HCT116 (cell line): ENCODE measurements around the gene KIFC1. TPM values are rescaled to one million over a fixed set of nuclear protein-coding genes. Genes with fewer than 3 reads are reported as not detected.

ENCODE experiments used
- ATAC-seq: fragments of 200-7000 bp; cut with Tn5 transposase; 2 replicates; pipeline ENCODE4 v1.9.1; 2020; ENCODE audit warnings: mild to moderate bottlenecking, moderate library complexity
- BruUV-seq: library from RNA; stranded (reverse); fragments of 400-500 nt; replicated peaks from 2 replicates; lab custom pipeline; 2021; lab: Mats Ljungman, UMichigan
- CTCF ChIA-PET: fragments of 300-600 bp; sonication (Branson Sonifier 250); formaldehyde crosslinking; loops from one replicate; lab custom pipeline; 2021; ENCODE audit warnings: antibody characterized with exemption; lab: Charles Lee
- POLR2A ChIA-PET: fragments of 300-600, 350-600 bp; sonication (Branson Sonifier 250); formaldehyde crosslinking; loops from one replicate; lab custom pipeline; 2021; ENCODE audit warnings: antibody characterized with exemption; lab: Charles Lee
- RAD21 ChIA-PET, 2 experiments: fragments of 300-600 bp; sonication (Branson Sonifier 250); formaldehyde crosslinking; loops; one replicate each; lab custom pipeline; 2023; ENCODE audit warnings: low total read pairs in 2 of 2; ENCODE audit not compliant: uncharacterized antibody in 2 of 2, unreplicated experiment in 2 of 2, low non-redundant PET in 1 of 2; lab: Charles Lee
- DNase-seq: peaks from one replicate; pipeline ENCODE4 v3.0.0-alpha.2; 2010; ENCODE audit warnings: low read depth, low spot score
- H2AFZ ChIP-seq: fragments of 200-600 bp; shearing (Covaris generic), sonication (generic); 2 replicates; pipeline ENCODE4 v1.6.1; 2017; ENCODE audit warnings: low read depth, mixed run types, mixed read lengths, antibody characterized with exemption, low read length; ENCODE audit not compliant: poor library complexity, severe bottlenecking
- H3K27ac ChIP-seq: 2 replicates; pipeline ENCODE4 v1.5.1; 2012; ENCODE audit warnings: low read depth, low read length
- H3K27me3 ChIP-seq: fragments of 200-600 bp; sonication (generic); 2 replicates; pipeline ENCODE4 v1.6.1; 2016; ENCODE audit warnings: mixed run types, low read length, mixed read lengths; ENCODE audit not compliant: insufficient read depth
- H3K36me3 ChIP-seq, 2 experiments: fragments of 200-500 bp in 1 of 2; fragments of 200-600 bp in 1 of 2; sonication (Bioruptor generic) in 1 of 2; sonication (generic) in 1 of 2; 2 replicates each; pipeline versions ENCODE4 v1.5.1 to v1.6.1; 2014 to 2016; ENCODE audit warnings: low read length in 2 of 2, inconsistent platforms in 1 of 2, mixed read lengths in 1 of 2, mixed run types in 1 of 2; ENCODE audit not compliant: insufficient read depth in 2 of 2, control insufficient read depth in 1 of 2
- H3K4me1 ChIP-seq, 2 experiments: fragments of 200-600 bp in 1 of 2; sonication (generic) in 1 of 2; 2 replicates each; pipeline versions ENCODE4 v1.5.1 to v1.6.1; 2012 to 2017; ENCODE audit warnings: low read length in 2 of 2, inconsistent platforms in 1 of 2, mild to moderate bottlenecking in 1 of 2, mixed read lengths in 1 of 2, mixed run types in 1 of 2, moderate library complexity in 1 of 2; ENCODE audit not compliant: insufficient read depth in 2 of 2, control insufficient read depth in 1 of 2
- H3K4me2 ChIP-seq: fragments of 200-600 bp; sonication (generic); 2 replicates; pipeline ENCODE4 v1.6.1; 2017; ENCODE audit warnings: mixed run types, low read length, mixed read lengths
- H3K4me3 ChIP-seq, 2 experiments: fragments of 200-600 bp in 1 of 2; sonication (generic) in 1 of 2; replicated peaks in 1 of 2; 2 replicates each; pipeline ENCODE4 v1.5.1; 2011 to 2016; ENCODE audit warnings: low read length in 2 of 2, control low read depth in 1 of 2, low read depth in 1 of 2, mild to moderate bottlenecking in 1 of 2, mixed read lengths in 1 of 2, mixed run types in 1 of 2
- H3K79me2 ChIP-seq: fragments of 200-600 bp; sonication (generic); 2 replicates; pipeline ENCODE4 v1.6.1; 2017; ENCODE audit warnings: mild to moderate bottlenecking, mixed run types, low read length, moderate library complexity, mixed read lengths; ENCODE audit not compliant: insufficient read depth
- H3K9ac ChIP-seq: fragments of 200-600 bp; sonication (generic); 2 replicates; pipeline ENCODE4 v1.6.1; 2016; ENCODE audit warnings: low read length, mixed read lengths
- H3K9me2 ChIP-seq: fragments of 200-600 bp; sonication (generic), shearing (Covaris generic); 2 replicates; pipeline ENCODE4 v1.6.1; 2017; ENCODE audit warnings: mixed run types, mild to moderate bottlenecking, moderate library complexity; ENCODE audit not compliant: insufficient read depth
- H3K9me3 ChIP-seq, 2 experiments: fragments of 200-500 bp in 1 of 2; fragments of 200-600 bp in 1 of 2; sonication (Bioruptor generic) in 1 of 2; sonication (generic) in 1 of 2; 2 replicates each; pipeline ENCODE4 v1.6.1; 2014 to 2017; ENCODE audit warnings: low read length in 2 of 2, mixed read lengths in 2 of 2, inconsistent platforms in 1 of 2, low read depth in 1 of 2, mild to moderate bottlenecking in 1 of 2, mixed run types in 1 of 2, moderate library complexity in 1 of 2; ENCODE audit not compliant: control insufficient read depth in 1 of 2, insufficient read depth in 1 of 2
- H4K20me1 ChIP-seq: fragments of 200-600 bp; sonication (generic), shearing (Covaris generic); 2 replicates; pipeline ENCODE4 v1.6.1; 2017; ENCODE audit warnings: mixed run types, mild to moderate bottlenecking, moderate library complexity; ENCODE audit not compliant: insufficient read depth
- POLR2AphosphoS5 ChIP-seq: IDR thresholded peaks from 2 replicates; pipeline ENCODE4 v1.6.1; 2011; ENCODE audit warnings: mild to moderate bottlenecking, low read depth, low read length, moderate library complexity
- SIN3A ChIP-seq: IDR thresholded peaks from 2 replicates; pipeline ENCODE4 v1.6.1; 2012; ENCODE audit warnings: low read depth
- SRF ChIP-seq: IDR thresholded peaks from 2 replicates; pipeline ENCODE4 v1.6.1; 2012; ENCODE audit warnings: low read depth
- TCF7L2 ChIP-seq: IDR thresholded peaks from 2 replicates; pipeline ENCODE4 v1.7.0; 2011; ENCODE audit warnings: borderline replicate concordance, inconsistent platforms; ENCODE audit not compliant: insufficient read depth, insufficient read length; ENCODE audit errors: extremely low read depth
- ZFX ChIP-seq: fragments of 450-650 bp; IDR thresholded peaks from 2 replicates; pipeline ENCODE4 v1.6.1; 2017
- intact Hi-C: fragments of 100-400 bp; cut with micrococcal nuclease; formaldehyde crosslinking; loops from 2 replicates; pipeline ENCODE4 v1.10.0; 2022
- total RNA-seq: library from RNA; stranded (reverse); gene quantifications from one replicate; pipeline ENCODE4 v1.2.1, GENCODE V29; 2021; ENCODE audit not compliant: unreplicated experiment
- TF ChIP-seq, protein P1 (sequence below): IDR thresholded peaks from 2 replicates; pipeline ENCODE4 v1.6.1; 2012

Gene KIFC1
- total RNA-seq, 1 experiment from 2014 or later: 84.7 TPM

DNA sequence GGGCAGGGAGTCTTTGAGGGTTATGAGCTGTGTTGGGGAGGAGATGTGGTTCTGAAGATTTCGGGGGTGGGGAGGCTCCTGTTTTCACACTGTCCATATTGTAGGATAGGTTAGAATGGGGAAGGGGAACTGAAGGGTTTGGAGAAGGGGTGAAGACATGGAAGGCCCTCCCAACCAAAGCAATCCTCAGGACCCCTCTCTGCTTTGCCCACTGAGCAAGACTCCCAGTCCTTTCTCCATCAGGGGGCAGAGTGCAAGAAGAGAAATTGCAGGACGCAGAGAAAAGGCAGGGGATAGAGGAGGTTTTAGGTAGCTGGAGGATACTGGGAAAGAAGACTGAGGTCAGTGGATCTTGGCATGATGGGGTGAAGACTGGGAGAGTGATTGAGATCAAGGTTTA lies 32.2 kb downstream of the KIFC1 start:
- no peak overlapping the region for H3K4me3 ChIP-seq
- H3K4me2 ChIP-seq: no peak overlapping the region
- POLR2A ChIA-PET: no interaction called here
- no peak for DNase-seq
- TF ChIP-seq, protein P1, sequence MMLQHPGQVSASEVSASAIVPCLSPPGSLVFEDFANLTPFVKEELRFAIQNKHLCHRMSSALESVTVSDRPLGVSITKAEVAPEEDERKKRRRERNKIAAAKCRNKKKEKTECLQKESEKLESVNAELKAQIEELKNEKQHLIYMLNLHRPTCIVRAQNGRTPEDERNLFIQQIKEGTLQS: no peak
- TF ChIP-seq ZFX: no peak
- H3K9me2 ChIP-seq: no peaks in the 10 kb centered on the region
- no peaks in the 10 kb centered on the region for H3K27me3 ChIP-seq
- H3K27ac ChIP-seq: no peak overlapping the region
- CTCF ChIA-PET: no interaction called here
- no peaks in the 10 kb centered on the region for H3K36me3 ChIP-seq
- no peaks in the 10 kb centered on the region for H3K9me3 ChIP-seq
- BruUV-seq: no TSS peak
- H3K79me2 ChIP-seq: no peaks in the 10 kb centered on the region
- H4K20me1 ChIP-seq: no peaks in the 10 kb centered on the region
- RAD21 ChIA-PET: no interaction called here
- peaks cover 19 to 42% of the 10 kb centered on the region in 2 experiments for H3K4me1 ChIP-seq
- no peak overlapping the region for H3K9ac ChIP-seq
- intact Hi-C loops: no loop called here
- H2AFZ ChIP-seq: no peak overlapping the region
- ATAC-seq: no peak

- Histone ChIP-seq H4K20me1 (no peaks in the 10 kb centered on the region), H3K4me1 (peaks cover 16 to 48% of the 10 kb centered on the region in 2 experiments; a peak in 3 of 4 replicates), H3K9me3 (no peaks in the 10 kb centered on the region), H3K4me2 (peak overlapping the region; percentile 82), H3K27ac (peak overlapping the region; percentile 86), H3K9me2 (no peaks in the 10 kb centered on the region), H3K9ac (peak overlapping the region; percentile 75), H2AFZ (no peak overlapping the region), H3K36me3 (no peaks in the 10 kb centered on the region), H3K4me3 (peak overlapping the region; percentile 65 to 68), H3K79me2 (no peaks in the 10 kb centered on the region), H3K27me3 (no peaks in the 10 kb centered on the region)
- POLR2A ChIA-PET: interaction anchor here (0.6 to 2.1 kb wide), 2 partner anchors 29 to 153 kb away, joined by 3 to 7 read pairs; partner anchors contain the start of genes RPS18, VPS52 and ZBTB9
- TSS peak; percentile 93 for BruUV-seq
- no peak for DNase-seq
- intact Hi-C loops: loop anchor here (5.0 kb wide), 1 partner anchor 128 kb away; the partner anchor contains the start of gene RGL2
- CTCF ChIA-PET: interaction anchor here (1.3 to 1.6 kb wide), 3 partner anchors 15 to 148 kb away, joined by 3 to 7 read pairs (median 6); partner anchors contain the start of genes B3GALT4 and ZBTB9
- peak; percentile 46 for TF ChIP-seq TCF7L2
- TF ChIP-seq, protein P1: no peak
- TF ChIP-seq SRF: no peak
- no peak for TF ChIP-seq SIN3A
- no peak; the same call in 1 of the 2 replicates for TF ChIP-seq POLR2AphosphoS5
- TF ChIP-seq ZFX: no peak
- peak; percentile 3 for ATAC-seq
- RAD21 ChIA-PET: no interaction called here
These were observed 33.4 kb downstream of the KIFC1 start for GRCh38 chr6:33424855-33425667.
